HL-60 (cell line): ENCODE data around the gene TBC1D1.

ENCODE experiments used
- GABPA ChIP-seq: IDR thresholded peaks from 2 replicates; pipeline ENCODE4 v1.6.1; 2012; ENCODE audit warnings: low read depth
- POLR2AphosphoS5 ChIP-seq: IDR thresholded peaks from 2 replicates; pipeline ENCODE4 v1.6.1; 2012; ENCODE audit warnings: low read depth
- SPI1 ChIP-seq: IDR thresholded peaks from 2 replicates; pipeline ENCODE4 v1.6.1; 2012; ENCODE audit warnings: low read depth, mild to moderate bottlenecking, borderline replicate concordance
- TF ChIP-seq, protein P1 (sequence below): IDR thresholded peaks from one replicate; pipeline ENCODE4 v1.5.1; 2011; ENCODE audit warnings: low read length, control low read depth, inconsistent platforms; ENCODE audit not compliant: insufficient read depth

DNA sequence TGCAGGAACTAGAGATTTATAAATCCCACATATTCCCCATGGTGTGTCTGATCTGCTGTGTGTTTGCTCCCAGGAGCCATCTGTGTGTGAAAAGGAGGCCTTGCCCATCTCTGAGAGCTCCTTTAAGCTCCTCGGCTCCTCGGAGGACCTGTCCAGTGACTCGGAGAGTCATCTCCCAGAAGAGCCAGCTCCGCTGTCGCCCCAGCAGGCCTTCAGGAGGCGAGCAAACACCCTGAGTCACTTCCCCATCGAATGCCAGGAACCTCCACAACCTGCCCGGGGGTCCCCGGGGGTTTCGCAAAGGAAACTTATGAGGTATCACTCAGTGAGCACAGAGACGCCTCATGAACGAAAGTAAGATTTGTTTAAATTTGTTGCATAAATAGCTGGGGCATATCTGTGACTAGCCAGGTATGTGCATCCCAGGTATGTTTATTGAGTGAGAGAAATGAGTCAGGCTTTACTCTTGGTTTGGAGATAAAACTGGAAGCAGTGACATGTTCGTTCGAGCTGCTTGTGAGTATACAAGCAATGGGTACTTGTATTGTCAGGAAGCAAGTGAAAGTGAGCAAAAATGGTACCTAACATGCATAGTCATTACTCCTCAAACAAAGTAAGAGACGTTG is 158.8 kb downstream of the TBC1D1 start:
- TF ChIP-seq, protein P1, sequence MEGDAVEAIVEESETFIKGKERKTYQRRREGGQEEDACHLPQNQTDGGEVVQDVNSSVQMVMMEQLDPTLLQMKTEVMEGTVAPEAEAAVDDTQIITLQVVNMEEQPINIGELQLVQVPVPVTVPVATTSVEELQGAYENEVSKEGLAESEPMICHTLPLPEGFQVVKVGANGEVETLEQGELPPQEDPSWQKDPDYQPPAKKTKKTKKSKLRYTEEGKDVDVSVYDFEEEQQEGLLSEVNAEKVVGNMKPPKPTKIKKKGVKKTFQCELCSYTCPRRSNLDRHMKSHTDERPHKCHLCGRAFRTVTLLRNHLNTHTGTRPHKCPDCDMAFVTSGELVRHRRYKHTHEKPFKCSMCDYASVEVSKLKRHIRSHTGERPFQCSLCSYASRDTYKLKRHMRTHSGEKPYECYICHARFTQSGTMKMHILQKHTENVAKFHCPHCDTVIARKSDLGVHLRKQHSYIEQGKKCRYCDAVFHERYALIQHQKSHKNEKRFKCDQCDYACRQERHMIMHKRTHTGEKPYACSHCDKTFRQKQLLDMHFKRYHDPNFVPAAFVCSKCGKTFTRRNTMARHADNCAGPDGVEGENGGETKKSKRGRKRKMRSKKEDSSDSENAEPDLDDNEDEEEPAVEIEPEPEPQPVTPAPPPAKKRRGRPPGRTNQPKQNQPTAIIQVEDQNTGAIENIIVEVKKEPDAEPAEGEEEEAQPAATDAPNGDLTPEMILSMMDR, result no peak
- TF ChIP-seq GABPA, result no peak
- TF ChIP-seq SPI1, result no peak
- no peak for TF ChIP-seq POLR2AphosphoS5
